ENCODE measurements around the gene TOP3B. TPM values are rescaled to one million over a fixed set of nuclear protein-coding genes. Genes with fewer than 3 reads are reported as not detected.
A peak's percentile ranks its signal among the peaks of the same experiment; 100 is the strongest.

The TOP3B gene
- total and polyA plus RNA-seq, 4 donors, result 6.0 to 26.9 (median 8.8) TPM

DNA sequence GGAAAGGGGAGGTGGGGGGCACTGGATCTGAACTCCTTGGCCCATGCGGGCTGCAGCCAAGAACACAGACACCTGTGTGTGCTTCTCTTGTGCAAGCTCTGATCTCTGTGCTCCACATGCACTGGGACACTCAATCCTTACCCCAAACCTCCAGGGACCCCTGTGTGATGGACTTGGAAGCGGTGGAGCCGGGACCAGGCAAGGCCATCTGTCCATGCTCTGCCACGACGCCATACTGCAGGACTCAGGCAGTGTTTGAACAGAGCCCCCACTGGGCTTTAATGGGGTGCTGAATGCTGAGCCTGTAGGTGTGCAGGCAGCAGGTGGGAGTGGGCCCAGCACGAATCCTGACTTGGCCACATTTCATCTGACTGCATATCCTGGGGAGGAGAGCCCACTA is 53.3 kb downstream of the TOP3B start (continued):
- TF ChIP-seq, protein P1, sequence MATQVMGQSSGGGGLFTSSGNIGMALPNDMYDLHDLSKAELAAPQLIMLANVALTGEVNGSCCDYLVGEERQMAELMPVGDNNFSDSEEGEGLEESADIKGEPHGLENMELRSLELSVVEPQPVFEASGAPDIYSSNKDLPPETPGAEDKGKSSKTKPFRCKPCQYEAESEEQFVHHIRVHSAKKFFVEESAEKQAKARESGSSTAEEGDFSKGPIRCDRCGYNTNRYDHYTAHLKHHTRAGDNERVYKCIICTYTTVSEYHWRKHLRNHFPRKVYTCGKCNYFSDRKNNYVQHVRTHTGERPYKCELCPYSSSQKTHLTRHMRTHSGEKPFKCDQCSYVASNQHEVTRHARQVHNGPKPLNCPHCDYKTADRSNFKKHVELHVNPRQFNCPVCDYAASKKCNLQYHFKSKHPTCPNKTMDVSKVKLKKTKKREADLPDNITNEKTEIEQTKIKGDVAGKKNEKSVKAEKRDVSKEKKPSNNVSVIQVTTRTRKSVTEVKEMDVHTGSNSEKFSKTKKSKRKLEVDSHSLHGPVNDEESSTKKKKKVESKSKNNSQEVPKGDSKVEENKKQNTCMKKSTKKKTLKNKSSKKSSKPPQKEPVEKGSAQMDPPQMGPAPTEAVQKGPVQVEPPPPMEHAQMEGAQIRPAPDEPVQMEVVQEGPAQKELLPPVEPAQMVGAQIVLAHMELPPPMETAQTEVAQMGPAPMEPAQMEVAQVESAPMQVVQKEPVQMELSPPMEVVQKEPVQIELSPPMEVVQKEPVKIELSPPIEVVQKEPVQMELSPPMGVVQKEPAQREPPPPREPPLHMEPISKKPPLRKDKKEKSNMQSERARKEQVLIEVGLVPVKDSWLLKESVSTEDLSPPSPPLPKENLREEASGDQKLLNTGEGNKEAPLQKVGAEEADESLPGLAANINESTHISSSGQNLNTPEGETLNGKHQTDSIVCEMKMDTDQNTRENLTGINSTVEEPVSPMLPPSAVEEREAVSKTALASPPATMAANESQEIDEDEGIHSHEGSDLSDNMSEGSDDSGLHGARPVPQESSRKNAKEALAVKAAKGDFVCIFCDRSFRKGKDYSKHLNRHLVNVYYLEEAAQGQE (IDR thresholded peaks at IDR 0.05), result no peak

DNA sequence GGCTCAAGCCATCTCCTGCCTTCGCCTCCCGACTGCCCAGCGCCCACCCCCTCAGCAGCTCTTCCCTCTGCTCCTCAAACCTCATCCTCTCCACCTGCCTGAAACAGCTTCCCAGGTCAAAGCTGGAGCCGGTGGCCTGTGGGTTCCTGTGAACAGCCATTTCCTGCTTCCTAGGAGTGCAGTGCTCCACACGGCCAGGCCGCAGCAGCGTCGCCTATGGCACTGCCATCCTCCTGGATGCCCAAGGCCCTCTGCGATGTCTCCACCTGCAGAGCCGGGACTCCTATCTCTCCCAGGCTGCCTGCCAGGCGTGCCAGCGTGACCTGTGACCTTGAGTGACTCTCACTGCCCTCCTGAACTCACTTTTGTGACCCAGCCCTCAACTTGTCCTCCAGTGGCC is 54.5 kb downstream of the TOP3B start:
- peaks cover 9 to 26% (median 10%) of the 10 kb centered on the region in 4 donors for H3K36me3 ChIP-seq (ENCODE audit: control insufficient read depth in 4 of 4, insufficient read depth in 3 of 4, low read depth in 1 of 4, low read length in 3 of 4)
- no peak overlapping the region for H3K27ac ChIP-seq (ENCODE audit: low read depth in 1 of 2, low read length in 2 of 2)
- WGBS, result 55% methylated on average over 12 of the region's 12 CpGs
- TF ChIP-seq HNF4A (conservative IDR thresholded peaks at IDR 0.05) (peak; percentile 73 to 78), RAD21 (IDR thresholded peaks at IDR 0.05) (no peak), FOXA2 (IDR thresholded peaks at IDR 0.05) (no peak), NR2F2 (IDR thresholded peaks at IDR 0.05) (peak; percentile 82), RXRA (IDR thresholded peaks at IDR 0.05) (peak; percentile 94 to 97)
- TF ChIP-seq, protein P2, sequence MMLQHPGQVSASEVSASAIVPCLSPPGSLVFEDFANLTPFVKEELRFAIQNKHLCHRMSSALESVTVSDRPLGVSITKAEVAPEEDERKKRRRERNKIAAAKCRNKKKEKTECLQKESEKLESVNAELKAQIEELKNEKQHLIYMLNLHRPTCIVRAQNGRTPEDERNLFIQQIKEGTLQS (IDR thresholded peaks at IDR 0.05), result no peak
- peaks cover 0 to 8% (median 4%) of the 10 kb centered on the region in 4 donors for H3K4me1 ChIP-seq (ENCODE audit: control insufficient read depth in 4 of 4, insufficient read depth in 4 of 4, low read length in 3 of 4)
- H3K9ac ChIP-seq (ENCODE audit: low read depth in 1 of 2, low read length in 2 of 2), result no peak overlapping the region
- H3K4me3 ChIP-seq (ENCODE audit: low read depth in 1 of 3, low read length in 3 of 3), result no peak overlapping the region
- H3K27me3 ChIP-seq (ENCODE audit: control insufficient read depth in 4 of 4, insufficient read depth in 4 of 4, low read length in 3 of 4), result no peaks in the 10 kb centered on the region
- DNase-seq (ENCODE audit: low spot score), result no peak
- H3K9me3 ChIP-seq (ENCODE audit: control insufficient read depth in 4 of 4, low read length in 3 of 4), result no peaks in the 10 kb centered on the region

DNA sequence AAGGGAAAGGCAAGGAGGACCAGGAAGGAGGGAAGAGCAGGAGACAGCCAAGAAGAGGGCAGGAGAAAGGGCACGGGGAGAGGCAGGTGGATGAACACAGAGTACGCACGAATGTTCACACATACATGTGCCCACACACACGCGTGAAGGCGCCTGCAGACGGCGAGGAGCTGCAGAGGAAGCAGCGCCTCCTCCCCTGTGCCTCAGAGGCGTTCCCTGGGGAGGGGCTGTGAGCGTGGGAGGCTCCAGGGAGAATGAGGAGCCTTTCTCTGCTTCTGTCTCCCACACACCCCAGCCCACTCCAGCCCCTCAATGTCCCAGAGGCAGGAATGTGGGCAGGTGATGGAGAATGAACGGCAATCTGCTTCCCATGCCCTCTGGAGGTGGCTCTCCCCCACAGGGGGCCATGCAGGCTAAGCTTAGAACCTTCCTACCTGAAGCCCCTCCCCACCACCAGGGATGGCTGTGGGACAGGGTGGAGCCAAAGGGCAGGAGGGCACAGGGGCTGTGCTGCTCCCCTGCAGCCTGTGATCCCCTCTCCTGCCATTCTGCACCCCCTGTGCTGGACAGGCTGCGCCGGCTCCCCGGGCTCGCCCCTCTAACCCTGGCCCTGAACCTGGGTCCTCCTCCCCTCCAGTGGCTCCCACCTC is 55.3 kb downstream of the TOP3B start:
- no peak overlapping the region for H3K27ac ChIP-seq (ENCODE audit: low read depth in 1 of 2, low read length in 2 of 2)
- H3K9me3 ChIP-seq (ENCODE audit: control insufficient read depth in 4 of 4, low read length in 3 of 4), result no peaks in the 10 kb centered on the region
- H3K9ac ChIP-seq (ENCODE audit: low read depth in 1 of 2, low read length in 2 of 2), result no peak overlapping the region
- H3K36me3 ChIP-seq (ENCODE audit: control insufficient read depth in 4 of 4, insufficient read depth in 3 of 4, low read depth in 1 of 4, low read length in 3 of 4), result peaks cover 5 to 21% (median 9%) of the 10 kb centered on the region in 4 donors
- no peak overlapping the region for H3K4me3 ChIP-seq (ENCODE audit: low read depth in 1 of 3, low read length in 3 of 3)
- peaks cover 0 to 8% (median 4%) of the 10 kb centered on the region in 4 donors for H3K4me1 ChIP-seq (ENCODE audit: control insufficient read depth in 4 of 4, insufficient read depth in 4 of 4, low read length in 3 of 4)
- no peak for TF ChIP-seq SP1 (IDR thresholded peaks at IDR 0.05)
- TF ChIP-seq, protein P3, sequence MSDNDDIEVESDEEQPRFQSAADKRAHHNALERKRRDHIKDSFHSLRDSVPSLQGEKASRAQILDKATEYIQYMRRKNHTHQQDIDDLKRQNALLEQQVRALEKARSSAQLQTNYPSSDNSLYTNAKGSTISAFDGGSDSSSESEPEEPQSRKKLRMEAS (IDR thresholded peaks at IDR 0.05), result no peak
- no peak for TF ChIP-seq GABPA (IDR thresholded peaks at IDR 0.05 in 1 of 2, conservative IDR thresholded peaks at IDR 0.05 in 1 of 2)
- no peak for TF ChIP-seq NR2F2 (IDR thresholded peaks at IDR 0.05)
- TF ChIP-seq FOXA2 (IDR thresholded peaks at IDR 0.05), result no peak
- TF ChIP-seq, protein P4, sequence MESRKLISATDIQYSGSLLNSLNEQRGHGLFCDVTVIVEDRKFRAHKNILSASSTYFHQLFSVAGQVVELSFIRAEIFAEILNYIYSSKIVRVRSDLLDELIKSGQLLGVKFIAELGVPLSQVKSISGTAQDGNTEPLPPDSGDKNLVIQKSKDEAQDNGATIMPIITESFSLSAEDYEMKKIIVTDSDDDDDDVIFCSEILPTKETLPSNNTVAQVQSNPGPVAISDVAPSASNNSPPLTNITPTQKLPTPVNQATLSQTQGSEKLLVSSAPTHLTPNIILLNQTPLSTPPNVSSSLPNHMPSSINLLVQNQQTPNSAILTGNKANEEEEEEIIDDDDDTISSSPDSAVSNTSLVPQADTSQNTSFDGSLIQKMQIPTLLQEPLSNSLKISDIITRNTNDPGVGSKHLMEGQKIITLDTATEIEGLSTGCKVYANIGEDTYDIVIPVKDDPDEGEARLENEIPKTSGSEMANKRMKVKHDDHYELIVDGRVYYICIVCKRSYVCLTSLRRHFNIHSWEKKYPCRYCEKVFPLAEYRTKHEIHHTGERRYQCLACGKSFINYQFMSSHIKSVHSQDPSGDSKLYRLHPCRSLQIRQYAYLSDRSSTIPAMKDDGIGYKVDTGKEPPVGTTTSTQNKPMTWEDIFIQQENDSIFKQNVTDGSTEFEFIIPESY (IDR thresholded peaks at IDR 0.05), result no peak
- TF ChIP-seq TAF1 (conservative IDR thresholded peaks at IDR 0.05), result no peak
- no peak for TF ChIP-seq FOXA1 (IDR thresholded peaks at IDR 0.05)
- TF ChIP-seq HNF4A (conservative IDR thresholded peaks at IDR 0.05), result no peak
- TF ChIP-seq, protein P1 (IDR thresholded peaks at IDR 0.05), result no peak
- TF ChIP-seq JUND (IDR thresholded peaks at IDR 0.05), result no peak
- no peak for TF ChIP-seq RXRA (IDR thresholded peaks at IDR 0.05)
- TF ChIP-seq HNF4G (IDR thresholded peaks at IDR 0.05), result no peak
- TF ChIP-seq, protein P5, sequence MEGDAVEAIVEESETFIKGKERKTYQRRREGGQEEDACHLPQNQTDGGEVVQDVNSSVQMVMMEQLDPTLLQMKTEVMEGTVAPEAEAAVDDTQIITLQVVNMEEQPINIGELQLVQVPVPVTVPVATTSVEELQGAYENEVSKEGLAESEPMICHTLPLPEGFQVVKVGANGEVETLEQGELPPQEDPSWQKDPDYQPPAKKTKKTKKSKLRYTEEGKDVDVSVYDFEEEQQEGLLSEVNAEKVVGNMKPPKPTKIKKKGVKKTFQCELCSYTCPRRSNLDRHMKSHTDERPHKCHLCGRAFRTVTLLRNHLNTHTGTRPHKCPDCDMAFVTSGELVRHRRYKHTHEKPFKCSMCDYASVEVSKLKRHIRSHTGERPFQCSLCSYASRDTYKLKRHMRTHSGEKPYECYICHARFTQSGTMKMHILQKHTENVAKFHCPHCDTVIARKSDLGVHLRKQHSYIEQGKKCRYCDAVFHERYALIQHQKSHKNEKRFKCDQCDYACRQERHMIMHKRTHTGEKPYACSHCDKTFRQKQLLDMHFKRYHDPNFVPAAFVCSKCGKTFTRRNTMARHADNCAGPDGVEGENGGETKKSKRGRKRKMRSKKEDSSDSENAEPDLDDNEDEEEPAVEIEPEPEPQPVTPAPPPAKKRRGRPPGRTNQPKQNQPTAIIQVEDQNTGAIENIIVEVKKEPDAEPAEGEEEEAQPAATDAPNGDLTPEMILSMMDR (IDR thresholded peaks at IDR 0.05; ENCODE audit: low read depth, low read length, missing input control), result no peak
- no peak for TF ChIP-seq EGR1 (IDR thresholded peaks at IDR 0.05; ENCODE audit: low read depth in 2 of 2)
- no peak for TF ChIP-seq YY1 (IDR thresholded peaks at IDR 0.05)
- TF ChIP-seq, protein P2 (IDR thresholded peaks at IDR 0.05), result no peak
- no peak for TF ChIP-seq RAD21 (IDR thresholded peaks at IDR 0.05)
- WGBS, result 94% methylated on average over 16 of the region's 16 CpGs
- H3K27me3 ChIP-seq (ENCODE audit: control insufficient read depth in 4 of 4, insufficient read depth in 4 of 4, low read length in 3 of 4), result no peaks in the 10 kb centered on the region
- DNase-seq (ENCODE audit: low spot score), result no peak

All from liver (tissue), 9 donors.